T-helper 17 cell (primary cell): ENCODE measurements around the gene TMEM208. TPM values are rescaled to one million over a fixed set of nuclear protein-coding genes. Genes with fewer than 3 reads are reported as not detected.

Experiments
- ATAC-seq: fragments of 150-1000 bp; cut with Tn5 transposase; 2 replicates; pipeline ENCODE4 v1.10.0; 2021; ENCODE audit warnings: mild to moderate bottlenecking, moderate library complexity
- DNase-seq, 3 donors: peaks; one replicate each; pipeline versions ENCODE4 v3.0.0 to v3.0.0-alpha.2; 2020 to 2021
- H3K9me3 ChIP-seq: one replicate; pipeline ENCODE4 v1.7.0; 2013; ENCODE audit warnings: low read length, mild to moderate bottlenecking; ENCODE audit not compliant: control insufficient read depth, poor library complexity, severe bottlenecking
- H3K27ac Mint-ChIP-seq: one replicate; pipeline ENCODE4 v1.8.0; 2022; ENCODE audit warnings: mild to moderate bottlenecking, moderate library complexity, mixed read lengths
- H3K27me3 Mint-ChIP-seq: one replicate; pipeline ENCODE4 v1.8.0; 2022; ENCODE audit warnings: mixed read lengths
- H3K36me3 Mint-ChIP-seq: one replicate; pipeline ENCODE4 v1.8.0; 2022; ENCODE audit warnings: low read depth, mixed read lengths
- H3K4me1 Mint-ChIP-seq: one replicate; pipeline ENCODE4 v1.8.0; 2022; ENCODE audit warnings: mild to moderate bottlenecking, mixed read lengths
- H3K4me3 Mint-ChIP-seq: one replicate; pipeline ENCODE4 v1.8.0; 2022; ENCODE audit warnings: mild to moderate bottlenecking, moderate library complexity, mixed read lengths
- total RNA-seq, 4 donors: library from RNA in 2 of 4; stranded (reverse) in 2 of 4; gene quantifications; one replicate each; pipeline ENCODE4 v1.2.3 and lab custom pipeline; 2022 to 2026

The TMEM208 gene
- total RNA-seq, 2 donors from 2014 or later = 27.9 to 28.2 TPM

GRCh38 chr16:67228034-67228785 lies 1.3 kb downstream of the TMEM208 start:
- DNase-seq (no peak), ATAC-seq (no peak)
- H3K27me3 Mint-ChIP-seq = no peaks in the 10 kb centered on the region

GRCh38 chr16:67228905-67229304 lies 2.0 kb downstream of the TMEM208 start:
- no peak overlapping the region for H3K27ac Mint-ChIP-seq
- H3K4me1 Mint-ChIP-seq = peaks cover 42% of the 10 kb centered on the region
- H3K36me3 Mint-ChIP-seq = peaks cover 2% of the 10 kb centered on the region
- ATAC-seq (no peak), DNase-seq (no peak)
- H3K9me3 ChIP-seq = no peaks in the 10 kb centered on the region
- H3K4me3 Mint-ChIP-seq = peak overlapping the region; percentile 100
- H3K27me3 Mint-ChIP-seq = no peaks in the 10 kb centered on the region

More at GRCh38 chr16:67228034-67228785, 1.3 kb downstream of the TMEM208 start:
- H3K27ac Mint-ChIP-seq = peak overlapping the region; percentile 99
- H3K4me3 Mint-ChIP-seq = peak overlapping the region; percentile 100
- no peaks in the 10 kb centered on the region for H3K9me3 ChIP-seq
- H3K36me3 Mint-ChIP-seq = peaks cover 2% of the 10 kb centered on the region
- peaks cover 48% of the 10 kb centered on the region for H3K4me1 Mint-ChIP-seq

DNA sequence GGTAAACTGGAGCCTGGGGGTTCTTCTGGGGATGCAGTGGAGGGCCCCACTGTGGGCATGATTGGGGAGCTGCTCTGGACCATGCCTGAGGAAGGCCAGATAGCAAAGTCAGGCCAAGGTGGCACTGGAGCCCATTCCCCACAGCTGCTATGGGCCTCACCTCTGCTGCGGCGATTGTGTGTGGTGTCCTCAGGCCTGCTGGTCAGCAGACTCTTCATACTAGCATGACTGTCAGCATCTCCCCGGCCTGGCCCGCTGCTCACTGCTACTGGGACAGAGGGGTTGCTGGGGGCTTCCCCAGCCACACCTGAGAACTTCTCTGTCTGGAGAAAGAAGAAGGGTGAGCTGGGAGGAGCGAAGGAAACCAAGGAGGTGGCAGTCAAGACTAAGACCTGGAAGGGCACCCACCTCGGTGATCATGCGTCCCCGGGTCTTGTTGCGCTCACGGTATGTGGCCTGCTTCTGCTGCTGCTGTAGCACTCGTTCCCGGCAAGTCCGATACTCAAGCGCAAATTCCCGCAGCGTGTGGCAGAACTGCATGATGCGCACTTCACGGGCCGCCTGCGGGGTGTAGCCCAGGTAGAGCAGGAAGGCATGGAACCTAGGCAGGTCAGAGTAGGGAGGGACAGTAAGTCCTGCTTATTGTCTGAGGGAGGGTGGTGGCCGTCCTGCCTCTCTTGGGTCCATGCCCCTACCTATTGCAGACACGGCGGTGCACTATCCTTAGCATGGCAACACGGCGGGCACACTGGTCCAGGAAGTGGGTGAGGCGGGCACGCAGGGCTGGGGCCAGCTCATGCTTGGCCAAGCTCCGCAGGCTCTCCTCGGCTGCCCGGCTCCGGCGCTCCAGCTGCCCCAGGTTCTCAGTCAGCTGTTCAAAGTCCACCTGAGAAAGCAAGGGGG lies 3.2 kb downstream of the TMEM208 start:
- Mint-ChIP-seq H3K4me3 (peak overlapping the region; percentile 33), H3K27ac (no peak overlapping the region)
- DNase-seq = no peak

DNA sequence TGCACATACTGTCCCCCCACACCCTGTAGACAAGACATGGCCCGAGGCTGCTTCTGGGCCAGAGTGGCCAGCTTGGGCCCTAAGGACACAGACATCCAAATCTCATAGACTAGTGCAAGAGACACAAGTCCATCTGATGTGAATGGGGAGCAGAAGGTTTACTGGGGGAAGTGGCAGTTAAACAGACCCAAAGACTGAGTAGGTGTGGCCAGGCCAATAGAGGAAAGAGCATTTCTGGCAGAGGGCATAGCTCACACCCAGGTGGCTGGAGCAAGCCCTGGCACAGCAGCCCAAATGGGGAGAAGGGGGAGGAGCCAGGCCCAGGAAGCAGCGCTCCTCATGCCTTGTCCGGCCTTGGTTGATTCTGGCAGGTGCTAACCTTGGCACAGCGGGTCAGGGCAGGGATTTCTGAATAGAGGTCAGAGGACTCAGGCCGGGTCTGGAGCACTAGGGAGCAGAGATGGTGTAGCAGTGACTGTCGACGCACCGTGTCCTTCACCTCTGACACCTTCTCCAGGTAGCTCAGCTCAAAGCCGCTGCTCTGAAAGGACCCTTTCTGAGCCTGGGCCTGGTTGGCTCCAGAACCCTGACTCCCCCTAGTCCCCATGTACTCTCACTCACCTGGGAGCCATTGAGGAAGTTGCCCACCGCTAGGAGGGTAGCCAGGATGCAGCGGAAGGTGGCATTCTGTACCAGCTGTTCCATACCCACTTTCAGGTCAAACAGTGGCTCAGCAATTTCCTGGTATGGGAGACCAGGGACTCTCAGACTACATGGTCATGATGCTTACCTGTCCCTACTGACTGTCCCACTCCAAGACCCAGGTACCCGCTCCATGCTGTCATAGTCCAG lies 4.1 kb downstream of the TMEM208 start:
- Mint-ChIP-seq H3K27ac (no peak overlapping the region), H3K4me1 (peaks cover 24% of the 10 kb centered on the region), H3K4me3 (no peak overlapping the region), H3K27me3 (no peaks in the 10 kb centered on the region), H3K36me3 (peaks cover 3% of the 10 kb centered on the region)
- no peak for ATAC-seq
- no peak for DNase-seq
- no peaks in the 10 kb centered on the region for H3K9me3 ChIP-seq

More for the DNA sequence above, 3.2 kb downstream of the TMEM208 start:
- Mint-ChIP-seq H3K4me1 (peaks cover 31% of the 10 kb centered on the region), H3K27me3 (no peaks in the 10 kb centered on the region), H3K36me3 (peaks cover 2% of the 10 kb centered on the region)
- ATAC-seq = no peak
- no peaks in the 10 kb centered on the region for H3K9me3 ChIP-seq

DNA sequence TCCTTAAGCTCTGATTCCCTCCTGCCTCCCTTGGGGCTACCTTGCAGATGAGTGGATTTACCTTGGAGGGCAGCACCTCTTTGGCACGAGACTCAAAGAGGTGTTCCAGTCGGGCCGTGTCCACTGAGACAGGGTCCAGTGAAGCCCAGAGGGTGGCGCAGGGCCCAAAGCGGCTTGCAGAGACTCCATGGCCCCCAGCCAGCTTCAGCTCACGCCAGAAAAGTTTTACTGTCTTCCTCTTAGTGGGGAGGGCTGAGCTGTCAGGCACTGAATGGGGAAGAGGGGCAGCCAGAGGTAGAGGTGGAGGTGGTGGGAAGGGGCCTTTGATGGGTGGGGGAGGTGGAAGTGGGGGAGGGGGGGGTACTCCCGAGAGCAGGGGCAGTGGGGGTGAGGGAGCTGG lies 6.7 kb downstream of the TMEM208 start:
- ATAC-seq = no peak
- Mint-ChIP-seq H3K4me3 (peak overlapping the region; percentile 21), H3K4me1 (peaks cover 17% of the 10 kb centered on the region), H3K27me3 (no peaks in the 10 kb centered on the region), H3K27ac (no peak overlapping the region), H3K36me3 (peaks cover 4% of the 10 kb centered on the region)
- no peak for DNase-seq
- no peaks in the 10 kb centered on the region for H3K9me3 ChIP-seq

DNA sequence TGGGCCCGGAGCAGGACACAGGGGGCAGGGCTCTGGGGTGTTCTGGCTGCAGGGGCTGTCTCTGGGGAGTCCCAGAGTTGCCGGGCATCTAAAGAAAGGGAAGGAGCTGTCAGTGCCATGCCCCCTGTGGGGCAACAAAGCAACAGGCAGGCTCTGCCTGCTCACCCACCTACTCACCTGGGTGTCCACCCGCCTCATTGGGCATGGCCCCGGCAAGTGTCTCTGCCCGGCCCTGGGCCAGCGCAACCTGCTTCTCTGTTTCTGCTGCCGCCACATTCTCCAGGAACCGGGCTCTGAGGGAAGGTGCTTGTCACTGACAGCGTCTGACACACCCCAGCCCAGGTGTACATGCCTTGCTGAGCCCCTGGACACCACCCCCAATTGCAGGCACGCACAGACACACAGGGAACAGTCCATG lies 7.3 kb downstream of the TMEM208 start:
- H3K27me3 Mint-ChIP-seq = no peaks in the 10 kb centered on the region
- peak overlapping the region; percentile 96 for H3K27ac Mint-ChIP-seq
- no peak overlapping the region for H3K4me3 Mint-ChIP-seq
- H3K36me3 Mint-ChIP-seq = peaks cover 4% of the 10 kb centered on the region
- ATAC-seq (no peak), DNase-seq (no peak)
- H3K9me3 ChIP-seq = no peaks in the 10 kb centered on the region
- H3K4me1 Mint-ChIP-seq = peaks cover 15% of the 10 kb centered on the region

- peaks cover 4% of the 10 kb centered on the region for H3K36me3 Mint-ChIP-seq
- no peaks in the 10 kb centered on the region for H3K9me3 ChIP-seq
- peak overlapping the region; percentile 95 for H3K4me3 Mint-ChIP-seq
- H3K27ac Mint-ChIP-seq = peak overlapping the region; percentile 96
- ATAC-seq (peak; percentile 85), DNase-seq (peak; percentile 30 to 62 (median 45))
- H3K27me3 Mint-ChIP-seq = no peaks in the 10 kb centered on the region
- H3K4me1 Mint-ChIP-seq = peaks cover 14% of the 10 kb centered on the region
Observed at GRCh38 chr16:67235816-67236562, 9.1 kb downstream of the TMEM208 start.

DNA sequence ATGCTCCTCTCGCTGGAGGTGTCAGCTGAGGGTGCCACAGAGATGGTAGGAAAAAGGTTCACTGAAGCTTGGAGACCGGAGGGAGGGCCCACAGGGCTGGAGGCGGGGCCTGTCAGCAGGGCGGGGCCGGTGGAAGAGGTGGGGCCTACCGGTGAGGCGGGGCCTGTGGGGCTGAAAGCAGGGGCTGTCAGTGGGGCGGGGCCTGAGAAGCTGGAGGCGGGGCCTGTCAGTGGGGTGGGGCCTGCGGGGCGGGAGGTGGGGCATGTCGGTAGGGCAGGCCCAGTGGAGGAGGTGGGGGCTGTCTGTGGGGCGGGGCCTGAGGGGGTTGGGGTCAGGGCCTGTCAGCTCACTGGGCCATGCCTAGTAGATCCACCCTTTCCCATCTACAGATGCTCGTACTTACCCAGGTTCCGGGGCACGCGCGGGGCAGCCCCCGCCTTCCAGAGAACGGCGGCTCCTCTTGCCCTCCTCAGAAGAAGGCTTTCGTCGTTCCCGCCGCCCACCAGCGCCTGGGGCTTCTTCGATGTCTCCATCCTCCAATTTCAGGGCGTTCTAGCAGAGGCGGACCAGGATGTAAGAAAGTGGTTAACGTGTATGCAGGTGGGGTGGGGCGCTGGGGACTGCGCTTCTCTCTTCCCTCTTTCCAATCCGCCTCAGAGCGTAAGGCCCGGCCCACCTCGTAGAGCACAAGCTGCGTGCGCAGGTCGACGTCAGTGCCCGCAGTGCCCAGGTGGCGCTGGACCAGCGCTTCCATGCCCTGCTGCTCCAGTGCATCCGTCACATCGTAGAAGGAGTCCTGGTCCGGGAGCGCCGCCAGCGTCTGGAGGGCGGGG lies 9.8 kb downstream of the TMEM208 start:
- H3K9me3 ChIP-seq = no peaks in the 10 kb centered on the region
- Mint-ChIP-seq H3K4me1 (peaks cover 19% of the 10 kb centered on the region), H3K27ac (peak overlapping the region; percentile 96), H3K36me3 (peaks cover 4% of the 10 kb centered on the region), H3K4me3 (peak overlapping the region; percentile 95), H3K27me3 (no peaks in the 10 kb centered on the region)
- ATAC-seq = peak; percentile 92
- DNase-seq = peak; percentile 71 to 83 (median 80)

DNA sequence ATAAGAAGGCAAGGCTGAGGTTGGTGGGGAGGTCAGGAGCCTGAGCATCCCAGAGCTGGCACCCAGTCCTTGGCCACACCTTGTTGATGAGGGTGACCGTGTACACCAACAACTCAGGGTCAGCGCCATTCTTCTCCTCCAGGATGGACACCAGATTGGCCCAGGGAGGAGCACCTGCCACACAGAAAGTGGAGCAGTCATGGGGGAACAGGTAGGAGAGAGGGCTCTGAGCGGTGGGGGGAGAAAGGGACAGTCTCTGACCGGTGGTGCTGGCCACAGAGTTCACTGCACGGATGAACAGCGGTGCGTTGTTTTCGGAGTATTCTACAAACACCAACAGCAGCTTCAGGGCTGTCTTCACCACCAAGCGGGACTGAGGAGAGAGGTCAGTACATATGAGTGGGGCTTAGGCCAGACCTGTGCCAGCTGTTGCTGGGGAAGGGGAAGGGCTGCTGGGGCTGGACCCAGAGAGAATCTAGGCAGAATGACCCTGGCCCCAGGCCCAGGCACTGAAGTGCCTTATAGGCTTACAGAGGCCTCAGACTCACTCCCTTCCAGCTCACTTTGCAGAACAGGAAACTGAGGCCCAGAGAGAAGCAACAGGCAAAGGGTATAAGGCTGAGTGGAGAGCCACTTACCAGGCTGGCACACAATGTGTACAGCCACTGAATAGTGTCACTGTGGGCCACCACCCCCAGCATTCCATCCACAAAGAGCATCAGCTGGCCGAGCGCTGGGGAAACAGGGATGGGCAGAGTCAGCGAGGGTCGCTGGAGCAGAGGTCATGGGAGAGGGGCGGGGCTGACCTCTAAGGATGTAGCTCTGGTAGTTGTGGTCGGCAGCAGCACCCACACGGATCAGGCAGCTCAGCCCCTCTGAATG lies 10.7 kb downstream of the TMEM208 start:
- Mint-ChIP-seq H3K27me3 (no peaks in the 10 kb centered on the region), H3K27ac (peak overlapping the region; percentile 96), H3K4me1 (peaks cover 22% of the 10 kb centered on the region), H3K4me3 (peak overlapping the region; percentile 67), H3K36me3 (peaks cover 4% of the 10 kb centered on the region)
- H3K9me3 ChIP-seq = no peaks in the 10 kb centered on the region
- no peak for DNase-seq
- ATAC-seq = no peak

DNA sequence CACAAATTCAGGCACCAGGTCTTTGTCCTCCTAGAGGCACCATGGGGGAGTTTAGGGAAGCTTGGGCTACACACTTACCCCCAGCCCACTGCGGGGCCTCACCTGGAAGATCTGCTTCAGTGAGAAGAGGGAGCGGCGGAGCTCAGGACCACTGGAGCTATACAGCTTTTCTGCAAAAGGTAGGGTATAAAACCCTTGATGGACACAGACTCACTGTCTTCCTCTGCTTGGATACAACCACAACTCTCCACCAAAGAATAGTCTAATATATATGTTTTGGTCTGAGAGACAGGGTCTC lies 11.3 kb downstream of the TMEM208 start:
- Mint-ChIP-seq H3K27me3 (no peaks in the 10 kb centered on the region), H3K27ac (peak overlapping the region; percentile 96), H3K36me3 (peaks cover 4% of the 10 kb centered on the region), H3K4me3 (no peak overlapping the region), H3K4me1 (peaks cover 22% of the 10 kb centered on the region)
- DNase-seq = no peak
- no peaks in the 10 kb centered on the region for H3K9me3 ChIP-seq
- ATAC-seq = no peak

- Mint-ChIP-seq H3K4me3 (no peak overlapping the region), H3K4me1 (peaks cover 24% of the 10 kb centered on the region), H3K36me3 (peaks cover 4% of the 10 kb centered on the region), H3K27me3 (no peaks in the 10 kb centered on the region), H3K27ac (peak overlapping the region; percentile 96)
- ATAC-seq (no peak), DNase-seq (no peak)
- H3K9me3 ChIP-seq = no peaks in the 10 kb centered on the region
Observed at GRCh38 chr16:67238806-67239470, 12.0 kb downstream of the TMEM208 start.
